CD4-positive, alpha-beta T cell (primary cell): Measurements from ENCODE around the gene FCHSD2. TPM values are rescaled to one million over a fixed set of nuclear protein-coding genes. Genes with fewer than 3 reads are reported as not detected.
A peak's percentile ranks its signal among the peaks of the same experiment; 100 is the strongest.

Experiments used
- ATAC-seq: fragments of 200-7000 bp; cut with Tn5 transposase; one replicate; pipeline ENCODE4 v1.10.0; 2022; ENCODE audit warnings: mild to moderate bottlenecking; ENCODE audit not compliant: poor library complexity
- CTCF ChIA-PET: fragments of 350-600 bp; sonication (Branson Sonifier 250); formaldehyde crosslinking; loops from one replicate; lab custom pipeline; 2021; ENCODE audit warnings: antibody characterized with exemption, inconsistent platforms; lab: Charles Lee
- POLR2A ChIA-PET: fragments of 350-600 bp; sonication (Branson Sonifier 250); formaldehyde crosslinking; loops from one replicate; lab custom pipeline; 2021; ENCODE audit warnings: antibody characterized with exemption, inconsistent platforms; lab: Charles Lee
- DNase-seq, 14 experiments: peaks; one replicate each; pipeline ENCODE4 v3.0.0-alpha.2; 2013 to 2020; ENCODE audit warnings: mixed read lengths in 2 of 14
- H3K27ac ChIP-seq, 2 donors: one replicate each; pipeline versions ENCODE4 v1.5.1 to v1.7.0; 2013; ENCODE audit warnings: low read length in 2 of 2, low read depth in 1 of 2, mild to moderate bottlenecking in 1 of 2
- H3K27me3 ChIP-seq, 2 experiments: 1 replicate in 1 of 2; 2 replicates in 1 of 2; pipeline versions ENCODE4 v1.6.1 to v1.7.0; 2013; ENCODE audit warnings: low read length in 2 of 2, control low read depth in 1 of 2, mild to moderate bottlenecking in 1 of 2, moderate library complexity in 1 of 2; ENCODE audit not compliant: insufficient read depth in 2 of 2, control insufficient read depth in 1 of 2
- H3K36me3 ChIP-seq: one replicate; pipeline ENCODE4 v1.6.1; 2013; ENCODE audit warnings: low read length, control low read depth; ENCODE audit not compliant: insufficient read depth
- H3K4me1 ChIP-seq: one replicate; pipeline ENCODE4 v1.6.1; 2013; ENCODE audit warnings: low read length, control low read depth; ENCODE audit not compliant: insufficient read depth
- H3K4me3 ChIP-seq: one replicate; pipeline ENCODE4 v1.5.1; 2013; ENCODE audit warnings: mild to moderate bottlenecking, low read length, moderate library complexity
- H3K9me3 ChIP-seq, 2 experiments: 1 replicate in 1 of 2; 2 replicates in 1 of 2; pipeline versions ENCODE4 v1.6.1 to v1.7.0; 2013; ENCODE audit warnings: low read length in 2 of 2, mild to moderate bottlenecking in 2 of 2, control low read depth in 1 of 2, moderate library complexity in 1 of 2; ENCODE audit not compliant: control insufficient read depth in 1 of 2, insufficient read depth in 1 of 2
- H3K27ac Mint-ChIP-seq: one replicate; pipeline ENCODE4 v1.8.0; 2020; ENCODE audit warnings: mixed read lengths
- H3K27me3 Mint-ChIP-seq: one replicate; pipeline ENCODE4 v1.8.0; 2021; ENCODE audit warnings: mixed read lengths
- H3K36me3 Mint-ChIP-seq: one replicate; pipeline ENCODE4 v1.8.0; 2021; ENCODE audit warnings: low read depth, mixed read lengths
- H3K4me1 Mint-ChIP-seq: one replicate; pipeline ENCODE4 v1.8.0; 2021; ENCODE audit warnings: low read depth, mixed read lengths
- H3K4me3 Mint-ChIP-seq: one replicate; pipeline ENCODE4 v1.8.0; 2020; ENCODE audit warnings: mild to moderate bottlenecking, mixed read lengths
- H3K9me3 Mint-ChIP-seq: one replicate; pipeline ENCODE4 v1.8.0; 2020; ENCODE audit warnings: mixed read lengths
- CTCF ChIP-seq: fragments of 200-600 bp; IDR thresholded peaks from one replicate; pipeline ENCODE4 v1.8.0; 2022; ENCODE audit warnings: antibody characterized with exemption, mild to moderate bottlenecking
- intact Hi-C, 2 experiments: fragments of 100-400 bp; cut with DNase I in 1 of 2; cut with micrococcal nuclease in 1 of 2; formaldehyde crosslinking; loops; one replicate each; pipeline versions ENCODE4 v1.15.1 to v1.9.0; 2023 to 2025; cut with DNase I, micrococcal nuclease
- total RNA-seq, 174 experiments: library from RNA in 2 of 174; stranded (reverse) in 2 of 174; gene quantifications; one replicate each; pipeline ENCODE4 v1.2.3 and lab custom pipeline; 2021 to 2026

Gene FCHSD2
- total RNA-seq, 2 experiments from 2014 or later = 48.6 to 50.7 TPM

GRCh38 chr11:72924568-72925190, 217.4 kb downstream of the FCHSD2 start:
- no peaks in the 10 kb centered on the region for H3K9me3 Mint-ChIP-seq
- Histone ChIP-seq H3K4me3 (no peak overlapping the region), H3K4me1 (no peaks in the 10 kb centered on the region), H3K9me3 (no peaks in the 10 kb centered on the region), H3K27me3 (no peaks in the 10 kb centered on the region), H3K36me3 (peaks cover 7% of the 10 kb centered on the region), H3K27ac (no peak overlapping the region)
- peak; percentile 61 for TF ChIP-seq CTCF
- DNase-seq (peak in 3 of 14 experiments; percentile 53 to 59 (median 53)), ATAC-seq (peak; percentile 37)
- peak overlapping the region; percentile 48 for H3K27ac Mint-ChIP-seq
- H3K4me3 Mint-ChIP-seq = no peak overlapping the region
- peaks cover 8% of the 10 kb centered on the region for H3K4me1 Mint-ChIP-seq
- intact Hi-C loops = loop anchor here (1.0 kb wide), 1 partner anchor 254 kb away; no protein-coding TSS in a partner anchor
- ChIA-PET CTCF (interaction anchor here (0.7 to 2.3 kb wide), 3 partner anchors 105 to 253 kb away, joined by 3 to 12 read pairs (median 3); no protein-coding TSS in a partner anchor), POLR2A (interaction anchor here (1.4 to 1.8 kb wide), 2 partner anchors 218 to 253 kb away, joined by 5 to 6 read pairs; partner anchors contain the start of gene FCHSD2)
- H3K27me3 Mint-ChIP-seq = no peaks in the 10 kb centered on the region
- H3K36me3 Mint-ChIP-seq = peaks cover 24% of the 10 kb centered on the region

- peaks cover 35% of the 10 kb centered on the region for H3K36me3 Mint-ChIP-seq
- peaks cover 8% of the 10 kb centered on the region for H3K4me1 Mint-ChIP-seq
- DNase-seq (no peak), ATAC-seq (no peak)
- Histone ChIP-seq H3K27ac (no peak overlapping the region), H3K9me3 (no peaks in the 10 kb centered on the region), H3K27me3 (no peaks in the 10 kb centered on the region), H3K4me1 (no peaks in the 10 kb centered on the region), H3K4me3 (no peak overlapping the region), H3K36me3 (peaks cover 7% of the 10 kb centered on the region)
- H3K27ac Mint-ChIP-seq = no peak overlapping the region
- ChIA-PET CTCF (interaction anchor here (0.7 kb wide), 1 partner anchor 257 kb away, joined by 3 read pairs; no protein-coding TSS in a partner anchor), POLR2A (no interaction called here)
- no peaks in the 10 kb centered on the region for H3K27me3 Mint-ChIP-seq
- TF ChIP-seq CTCF = no peak
- H3K9me3 Mint-ChIP-seq = no peaks in the 10 kb centered on the region
- intact Hi-C loops = no loop called here
- no peak overlapping the region for H3K4me3 Mint-ChIP-seq
These were observed 220.9 kb downstream of the FCHSD2 start for GRCh38 chr11:72921028-72921716.

GRCh38 chr11:72920001-72920400, 222.1 kb downstream of the FCHSD2 start:
- no peaks in the 10 kb centered on the region for H3K27me3 Mint-ChIP-seq
- H3K4me3 Mint-ChIP-seq = no peak overlapping the region
- no peak overlapping the region for H3K27ac Mint-ChIP-seq
- peaks cover 45% of the 10 kb centered on the region for H3K36me3 Mint-ChIP-seq
- ChIA-PET POLR2A (no interaction called here), CTCF (interaction anchor here (1.0 kb wide), 1 partner anchor 20 kb away, joined by 3 read pairs; no protein-coding TSS in a partner anchor)
- intact Hi-C loops = no loop called here
- H3K9me3 Mint-ChIP-seq = no peaks in the 10 kb centered on the region
- H3K4me1 Mint-ChIP-seq = peaks cover 5% of the 10 kb centered on the region
- H3K4me3 ChIP-seq = no peak overlapping the region
- peaks cover 7% of the 10 kb centered on the region for H3K36me3 ChIP-seq
- TF ChIP-seq CTCF = no peak
- no peak for DNase-seq
- no peaks in the 10 kb centered on the region for H3K4me1 ChIP-seq
- H3K27ac ChIP-seq = no peak overlapping the region
- no peak for ATAC-seq
- H3K27me3 ChIP-seq = no peaks in the 10 kb centered on the region
- peaks cover 0 to 3% of the 10 kb centered on the region in 2 experiments for H3K9me3 ChIP-seq
